Right lobe of liver (tissue), 4 donors: Measurements from ENCODE around the gene CYP3A4.

Experiments used
- CTCF ChIP-seq, 4 donors: fragments of 200-600 bp in 3 of 4; fragments of 450-650 bp in 1 of 4; IDR thresholded peaks; one replicate each; pipeline versions ENCODE4 v1.5.1 to v1.8.0; 2016 to 2022; ENCODE audit warnings: antibody characterized with exemption in 4 of 4, mild to moderate bottlenecking in 2 of 4
- POLR2A ChIP-seq: fragments of 450-650 bp; IDR thresholded peaks from one replicate; pipeline ENCODE4 v1.6.1; 2017; ENCODE audit warnings: antibody characterized with exemption, mild to moderate bottlenecking
- donor health status: DM: no; HTN: no; CAD: no.
- donor health status: DM: no; HTN: no; CAD: no.
- donor health status: DM: no; HTN: yes; CAD: no.

- no peak for TF ChIP-seq POLR2A
- no peak for TF ChIP-seq CTCF (IDR thresholded peaks at IDR 0.05)
These were observed 19.5 kb downstream of the CYP3A4 start for GRCh38 chr7:99764478-99764877.
